Measurements from ENCODE around the gene OR56A1. TPM values are rescaled to one million over a fixed set of nuclear protein-coding genes. Genes with fewer than 3 reads are reported as not detected.

Gene OR56A1
- total and polyA plus RNA-seq, 4 donors = under 0.01 TPM; not detected in 2

- TF ChIP-seq MAX (IDR thresholded peaks at IDR 0.05) (no peak), TAF1 (conservative IDR thresholded peaks at IDR 0.05) (no peak), JUND (IDR thresholded peaks at IDR 0.05) (no peak), HNF4G (IDR thresholded peaks at IDR 0.05) (no peak), GABPA (IDR thresholded peaks at IDR 0.05 in 1 of 2, conservative IDR thresholded peaks at IDR 0.05 in 1 of 2) (no peak), NR2F2 (IDR thresholded peaks at IDR 0.05) (no peak), SP1 (IDR thresholded peaks at IDR 0.05) (no peak), FOXA2 (IDR thresholded peaks at IDR 0.05) (no peak)
Observed at GRCh38 chr11:6013042-6013441, 17.5 kb downstream of the OR56A1 start (continued).

- TF ChIP-seq HNF4A (conservative IDR thresholded peaks at IDR 0.05) = no peak
- TF ChIP-seq ATF3 (IDR thresholded peaks at IDR 0.05) = no peak
- no peak for TF ChIP-seq RXRA (IDR thresholded peaks at IDR 0.05)
- TF ChIP-seq HNF4G (IDR thresholded peaks at IDR 0.05) = no peak
- no peak for TF ChIP-seq GABPA (IDR thresholded peaks at IDR 0.05 in 1 of 2, conservative IDR thresholded peaks at IDR 0.05 in 1 of 2)
- TF ChIP-seq CTCF (IDR thresholded peaks at IDR 0.05; ENCODE audit: low read depth, low read length, missing input control) = no peak
- TF ChIP-seq MAX (IDR thresholded peaks at IDR 0.05) = no peak
- TF ChIP-seq EGR1 (IDR thresholded peaks at IDR 0.05; ENCODE audit: low read depth in 2 of 2) = no peak
- no peak for TF ChIP-seq YY1 (IDR thresholded peaks at IDR 0.05)
- no peak for TF ChIP-seq NR2F2 (IDR thresholded peaks at IDR 0.05)
- TF ChIP-seq ZBTB33 (IDR thresholded peaks at IDR 0.05) = no peak
- TF ChIP-seq FOXA2 (IDR thresholded peaks at IDR 0.05) = no peak
- TF ChIP-seq FOXA1 (IDR thresholded peaks at IDR 0.05) = no peak
- TF ChIP-seq TAF1 (conservative IDR thresholded peaks at IDR 0.05) = no peak
- TF ChIP-seq JUND (IDR thresholded peaks at IDR 0.05) = no peak
- TF ChIP-seq SP1 (IDR thresholded peaks at IDR 0.05) = no peak
- TF ChIP-seq REST (IDR thresholded peaks at IDR 0.05) = no peak
- TF ChIP-seq RAD21 (IDR thresholded peaks at IDR 0.05) = no peak
- Histone ChIP-seq H3K36me3 (ENCODE audit: control insufficient read depth in 4 of 4, insufficient read depth in 3 of 4, low read depth in 1 of 4, low read length in 3 of 4) (no peaks in the 10 kb centered on the region), H3K27me3 (ENCODE audit: control insufficient read depth in 4 of 4, insufficient read depth in 4 of 4, low read length in 3 of 4) (peaks cover 0 to 5% (median 0%) of the 10 kb centered on the region in 4 donors), H3K4me1 (ENCODE audit: control insufficient read depth in 4 of 4, insufficient read depth in 4 of 4, low read length in 3 of 4) (no peaks in the 10 kb centered on the region), H3K4me3 (ENCODE audit: low read depth in 1 of 3, low read length in 3 of 3) (no peak overlapping the region), H3K9ac (ENCODE audit: low read depth in 1 of 2, low read length in 2 of 2) (no peak overlapping the region), H3K27ac (ENCODE audit: low read depth in 1 of 2, low read length in 2 of 2) (no peak overlapping the region), H3K9me3 (ENCODE audit: control insufficient read depth in 4 of 4, low read length in 3 of 4) (no peaks in the 10 kb centered on the region)
- WGBS = 84% methylated on average over 4 of the region's 4 CpGs
- no peak for DNase-seq (ENCODE audit: low spot score)
Observed at GRCh38 chr11:6012035-6012668, 18.4 kb downstream of the OR56A1 start.

Data from liver (tissue), 9 donors.